SKM-1 treated with dmso at 0.1 percent for 144 hours (cell line): ENCODE measurements around the gene BPIFB2.

ENCODE experiments used
- DNase-seq: peaks from one replicate; lab custom pipeline; 2025; ENCODE audit not compliant: unreplicated experiment; lab: John Stamatoyannopoulos, UW

BPIFB2 gene

GRCh38 chr20:33020278-33021161 lies 13.0 kb downstream of the BPIFB2 start:
- DNase-seq: no peak

- DNase-seq: no peak
These were observed 14.4 kb downstream of the BPIFB2 start for GRCh38 chr20:33021879-33022278.

DNA sequence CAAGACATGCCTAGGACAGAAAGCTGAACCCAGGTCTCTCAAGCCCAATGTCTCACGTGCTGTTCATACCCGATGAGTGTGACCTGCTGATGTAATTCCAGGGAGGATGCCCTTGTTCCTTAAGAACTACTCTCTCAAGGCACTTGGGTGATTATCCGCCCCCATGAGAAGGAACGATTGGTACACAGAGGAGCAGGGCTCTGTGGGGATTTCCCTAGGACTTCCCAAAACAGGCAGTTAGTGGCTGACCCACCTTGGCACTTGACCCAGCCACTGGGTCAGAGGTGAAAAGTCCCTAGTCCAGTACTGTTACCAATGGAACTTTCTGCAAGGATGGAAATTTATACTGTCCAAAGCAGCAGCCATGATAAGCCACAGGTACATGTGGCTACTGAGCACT lies 14.8 kb downstream of the BPIFB2 start:
- DNase-seq: no peak

- no peak for DNase-seq
These were observed 15.4 kb downstream of the BPIFB2 start for GRCh38 chr20:33022694-33023438.

- DNase-seq: no peak
These were observed 16.1 kb downstream of the BPIFB2 start for GRCh38 chr20:33023439-33024242.

GRCh38 chr20:33024243-33024560 lies 16.7 kb downstream of the BPIFB2 start:
- no peak for DNase-seq

- DNase-seq: no peak
These were observed 17.3 kb downstream of the BPIFB2 start for GRCh38 chr20:33024609-33025317.

DNA sequence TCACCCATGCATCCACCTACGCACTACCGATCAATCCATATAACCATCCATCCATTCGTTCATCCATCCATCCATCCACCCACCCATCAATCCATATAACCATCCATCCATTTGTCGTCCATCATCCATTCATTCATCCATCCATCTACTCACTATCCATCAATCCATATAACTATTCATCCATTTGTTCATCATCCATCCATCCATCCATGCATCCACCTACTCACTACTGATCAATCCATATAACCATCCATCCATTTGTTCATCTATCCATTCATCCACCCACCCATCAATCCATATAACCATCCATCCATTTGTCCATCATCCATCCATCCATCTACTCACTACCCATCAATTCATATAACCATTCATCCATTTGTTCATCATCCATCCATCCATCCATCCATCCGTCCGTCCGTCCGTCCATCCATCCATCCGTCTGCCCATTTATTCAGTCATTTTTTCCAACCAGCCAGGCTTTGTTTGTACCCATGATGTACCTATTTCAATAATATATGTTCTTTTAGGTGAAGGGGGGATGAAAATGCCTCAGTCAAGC lies 17.9 kb downstream of the BPIFB2 start:
- no peak for DNase-seq

GRCh38 chr20:33026072-33026778 lies 18.7 kb downstream of the BPIFB2 start:
- DNase-seq: no peak

- DNase-seq: no peak
These were observed 19.6 kb downstream of the BPIFB2 start for GRCh38 chr20:33026779-33027759.

GRCh38 chr20:33027769-33028751 lies 20.6 kb downstream of the BPIFB2 start:
- no peak for DNase-seq

DNA sequence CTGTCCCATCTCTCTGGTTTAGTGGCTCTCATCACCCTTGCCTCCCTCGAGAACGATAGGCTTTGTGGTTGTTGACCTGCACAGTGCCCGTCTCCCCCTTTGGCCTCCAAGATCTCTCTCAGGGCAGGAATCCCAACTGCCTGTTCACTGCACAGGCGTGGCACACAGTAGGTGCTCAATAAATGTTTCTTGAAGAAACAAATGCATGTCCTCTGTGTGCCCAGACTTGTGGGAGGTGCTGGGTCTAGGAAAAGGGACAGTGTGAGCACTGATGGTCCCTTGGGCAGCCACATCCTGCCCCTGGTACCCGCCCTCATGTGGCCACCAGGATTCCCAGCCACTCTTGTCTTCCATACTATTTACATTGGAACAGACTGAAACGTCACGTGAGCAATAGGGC lies 21.4 kb downstream of the BPIFB2 start:
- DNase-seq: no peak

DNA sequence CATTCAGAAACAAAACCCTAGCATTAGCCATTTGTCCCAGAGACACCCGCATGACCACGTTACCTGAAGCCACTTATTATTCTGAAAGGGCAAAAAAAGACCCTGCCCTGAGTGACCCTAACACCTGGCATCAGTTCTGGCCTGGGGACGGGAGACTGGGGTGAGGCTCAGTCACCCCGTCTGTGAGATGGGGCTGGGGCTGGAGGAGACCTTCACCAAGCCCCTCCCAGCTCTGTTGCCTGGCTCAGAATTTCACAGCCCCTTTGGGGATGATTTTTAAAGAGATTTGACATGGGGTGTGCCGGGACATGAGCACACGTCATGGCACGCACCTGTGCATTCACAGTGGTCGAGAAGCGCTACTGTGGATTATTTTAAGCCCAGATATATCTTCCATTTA lies 22.6 kb downstream of the BPIFB2 start:
- no peak for DNase-seq

- DNase-seq: no peak
These were observed 23.1 kb downstream of the BPIFB2 start for GRCh38 chr20:33030569-33030968.

DNA sequence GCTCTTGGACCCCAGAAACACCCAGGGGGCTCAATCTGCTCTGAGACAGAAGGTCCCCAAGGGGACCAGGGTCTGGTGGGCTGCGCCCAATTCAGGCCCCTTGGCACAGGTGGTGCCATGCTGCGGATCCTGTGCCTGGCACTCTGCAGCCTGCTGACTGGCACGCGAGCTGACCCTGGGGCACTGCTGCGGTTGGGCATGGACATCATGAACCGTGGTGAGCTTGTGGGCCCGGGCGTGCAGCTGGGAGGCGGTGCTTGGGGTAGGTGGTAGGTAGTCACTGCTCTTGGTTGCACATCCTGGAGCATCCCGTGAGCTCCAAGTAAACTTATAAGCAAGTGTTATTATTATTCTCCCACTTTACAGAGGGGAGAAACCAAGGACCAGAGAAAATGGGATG lies 24.0 kb downstream of the BPIFB2 start, which contains the start of gene BPIFB6:
Gene BPIFB6, plus strand, starts transcription at position 118 of the 400 bp plus-strand sequence. Its CDS starts 0 bp downstream, at position 118.
- no peak for DNase-seq

- DNase-seq: no peak
These were observed 25.1 kb downstream of the BPIFB2 start for GRCh38 chr20:33032555-33032954.

- DNase-seq: no peak
These were observed 25.9 kb downstream of the BPIFB2 start for GRCh38 chr20:33033381-33033780.

DNA sequence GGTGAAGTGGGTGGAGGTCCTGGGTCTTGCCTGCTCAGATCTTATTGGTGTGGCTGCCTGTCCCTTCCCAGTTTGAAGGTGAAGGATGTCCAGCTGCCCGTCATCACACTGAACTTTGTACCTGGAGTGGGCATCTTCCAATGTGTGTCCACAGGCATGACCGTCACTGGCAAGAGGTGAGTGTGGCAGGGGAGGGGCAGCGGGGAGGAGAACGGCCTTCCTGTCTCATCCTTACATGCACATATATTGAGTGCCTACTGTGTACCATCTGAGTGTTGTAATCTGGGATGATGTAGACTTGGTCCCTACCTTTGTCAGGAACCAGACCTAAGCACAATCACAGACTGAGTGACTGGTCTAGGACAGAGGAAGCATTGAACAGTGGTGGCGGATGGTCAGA lies 26.6 kb downstream of the BPIFB2 start:
- DNase-seq: no peak
